Right ventricle myocardium superior (tissue), 1 donor: ENCODE measurements around the gene FBXO31. TPM values are rescaled to one million over a fixed set of nuclear protein-coding genes. Genes with fewer than 3 reads are reported as not detected.

Experiments used
- ATAC-seq: fragments of 200-7000 bp; cut with Tn5 transposase; one replicate; pipeline ENCODE4 v1.9.1; 2020; ENCODE audit warnings: mild to moderate bottlenecking; ENCODE audit not compliant: poor library complexity
- DNase-seq: peaks from one replicate; pipeline ENCODE4 v3.0.0-alpha.2; 2020
- intact Hi-C: fragments of 100-400 bp; cut with DNase I; formaldehyde crosslinking; loops from one replicate; pipeline ENCODE4 v1.11.2; 2022
- total RNA-seq: library from RNA; stranded (reverse); fragmentation: NEBNext Ultra II Directional; extraction: Animal tissue kit (Norgen Biotek cat#: 25700); gene quantifications from one replicate; pipeline ENCODE4 v1.2.1, GENCODE V29; 2021
- donor health status: DM: no; HTN: yes; CAD: no; lungs with severe emphysema.

Gene FBXO31
- total RNA-seq, 1 donor from 2014 or later = 78.9 TPM

DNA sequence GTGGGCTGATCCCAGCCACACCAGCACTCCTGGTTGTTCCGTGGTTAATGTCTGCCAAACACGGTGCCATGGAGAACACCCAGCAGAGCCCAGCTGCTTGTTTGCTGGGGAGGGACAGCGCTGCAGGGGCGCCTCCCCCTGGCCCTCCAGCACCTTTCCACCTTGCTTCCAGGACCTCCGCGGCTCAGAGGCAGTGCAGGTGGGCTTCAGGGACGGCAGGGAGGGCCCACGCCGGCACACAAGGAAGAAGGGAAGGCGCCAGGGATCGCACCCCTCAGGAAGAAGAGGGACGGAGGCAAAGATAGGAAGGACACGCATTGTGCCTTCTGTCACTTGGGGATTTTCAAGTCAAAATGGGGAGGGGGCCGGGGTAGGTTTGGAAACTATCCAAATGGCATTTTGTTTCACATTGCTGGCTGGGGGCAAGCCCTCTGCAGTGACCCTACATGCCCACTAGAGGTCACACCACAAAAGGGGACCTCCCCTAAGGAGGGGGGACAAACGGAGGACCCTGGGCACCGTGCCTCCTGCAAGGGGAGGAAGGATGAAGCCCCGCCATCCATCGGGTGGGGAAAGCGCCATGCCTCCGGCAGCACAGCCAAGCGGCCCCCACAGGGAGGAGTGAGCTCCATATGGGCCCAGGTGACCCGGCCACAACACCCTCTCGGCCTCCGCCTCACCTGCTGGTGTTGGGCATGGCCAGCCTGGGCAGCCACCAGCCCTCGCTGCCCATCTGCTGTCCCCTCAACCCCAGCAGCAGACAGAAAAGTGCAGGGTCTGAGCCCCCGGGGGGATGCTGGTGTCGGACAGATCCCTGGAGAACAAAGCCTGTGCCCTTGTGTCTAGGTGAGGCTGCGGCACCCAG is 58.9 kb downstream of the FBXO31 start:
- DNase-seq = peak; percentile 55
- intact Hi-C loops = loop anchor here (5.0 kb wide), 1 partner anchor 58 kb away; the partner anchor contains the start of gene FBXO31
- peak; percentile 68 for ATAC-seq

- DNase-seq = no peak
- no peak for ATAC-seq
- intact Hi-C loops = no loop called here
Observed at GRCh38 chr16:87323727-87324410, 59.7 kb downstream of the FBXO31 start.

DNA sequence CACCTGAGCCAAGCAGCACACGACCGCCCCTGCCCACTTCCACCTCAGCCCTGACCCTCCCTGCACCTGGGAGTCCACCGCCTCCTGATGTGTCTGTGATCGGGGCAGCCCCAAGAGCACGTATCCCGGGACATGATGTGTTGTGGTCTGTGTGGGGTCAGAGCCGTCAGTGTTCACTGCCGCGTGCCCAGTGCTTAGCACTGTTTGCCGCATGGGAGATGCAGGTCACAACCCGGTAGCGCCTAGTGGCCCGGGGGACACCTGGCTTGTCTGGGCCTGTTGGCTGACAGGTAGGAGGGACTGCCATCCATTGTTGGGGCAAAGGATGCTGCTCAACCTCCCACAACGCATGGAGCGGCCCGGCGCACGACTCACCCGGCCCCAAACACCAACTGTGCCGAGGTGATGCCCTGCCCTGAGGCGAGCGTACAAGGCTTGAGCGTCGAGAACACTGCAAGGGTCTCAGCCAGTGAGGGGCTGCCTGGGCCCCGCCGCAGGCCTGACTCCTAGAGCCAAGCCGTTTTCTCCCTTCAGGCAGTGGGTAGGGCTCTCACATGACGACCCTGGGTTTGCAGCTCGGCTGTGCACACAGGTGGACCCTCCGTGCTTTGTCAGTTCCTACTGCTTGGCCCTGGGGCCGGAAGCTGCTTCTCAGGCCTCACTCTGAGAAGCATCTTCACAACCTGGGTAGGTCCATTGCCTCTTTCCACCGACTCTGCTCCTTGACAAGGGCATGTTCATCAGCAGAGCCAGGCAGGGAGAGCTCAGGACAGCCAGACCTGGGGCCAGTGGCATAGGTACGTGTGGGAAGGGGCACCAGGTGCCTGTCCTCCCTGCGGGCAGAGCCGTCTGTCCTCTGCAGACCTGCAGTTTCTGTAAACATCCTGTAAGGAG is 60.5 kb downstream of the FBXO31 start:
- intact Hi-C loops = no loop called here
- DNase-seq (peak; percentile 40), ATAC-seq (no peak)

DNA sequence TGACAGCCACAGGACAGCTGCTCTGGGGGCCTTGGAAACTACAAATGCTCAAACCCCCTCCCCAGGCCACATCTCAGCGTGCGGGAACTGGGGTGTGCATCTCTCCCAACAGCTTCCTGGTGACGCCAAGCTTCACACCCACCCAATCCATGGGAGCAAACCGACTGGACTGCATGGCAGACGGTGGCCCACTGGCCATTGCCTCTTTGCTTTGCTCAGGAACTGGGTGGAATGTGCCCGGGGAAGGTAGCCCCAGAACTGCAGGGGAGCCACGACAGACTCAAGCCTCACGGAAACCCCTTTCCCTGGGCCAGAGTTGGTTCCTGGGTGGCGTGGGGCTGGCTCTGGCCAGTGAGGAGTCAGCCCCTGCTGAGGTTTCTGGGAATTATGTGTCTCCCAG is 61.2 kb downstream of the FBXO31 start:
- intact Hi-C loops = no loop called here
- DNase-seq (peak; percentile 27), ATAC-seq (no peak)

DNA sequence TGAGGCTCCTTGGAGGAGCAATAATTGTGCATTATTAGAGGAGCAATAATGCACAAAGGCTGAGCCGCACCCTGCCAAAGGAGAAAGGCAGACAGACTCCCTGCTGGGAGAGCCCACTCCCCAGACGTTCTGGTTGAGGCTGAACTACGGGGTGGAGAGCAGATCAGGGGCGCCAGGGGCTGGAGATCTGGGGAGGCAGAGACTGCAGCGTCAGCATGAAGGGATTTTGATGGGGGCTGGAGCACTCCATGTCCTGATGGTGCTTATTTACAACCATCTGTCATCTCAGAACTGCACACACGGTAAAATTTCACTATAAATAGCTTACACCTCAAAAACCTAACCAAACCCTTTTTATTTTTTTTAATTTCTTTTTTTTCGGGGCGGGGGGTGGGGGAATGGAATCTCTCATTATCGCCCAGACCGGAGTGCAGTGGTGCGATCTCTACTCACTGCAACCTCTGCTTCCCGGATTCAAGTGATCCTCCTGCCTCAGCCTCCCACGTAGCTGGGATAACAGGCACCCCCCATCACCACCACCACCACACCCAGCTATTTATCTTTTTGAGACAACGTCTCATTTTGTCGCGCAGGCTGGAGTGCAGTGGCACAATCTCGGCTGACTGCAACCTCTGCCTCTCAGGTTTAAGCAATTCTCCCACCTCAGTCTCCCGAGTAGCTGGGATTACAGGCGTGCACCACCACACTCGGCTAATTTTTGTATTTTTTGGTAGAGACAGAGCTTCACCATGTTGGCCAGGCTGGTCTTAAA is 62.1 kb downstream of the FBXO31 start:
- DNase-seq = no peak
- ATAC-seq = no peak
- intact Hi-C loops = no loop called here

GRCh38 chr16:87320510-87321227 is 62.9 kb downstream of the FBXO31 start:
- intact Hi-C loops = no loop called here
- ATAC-seq (no peak), DNase-seq (no peak)

DNA sequence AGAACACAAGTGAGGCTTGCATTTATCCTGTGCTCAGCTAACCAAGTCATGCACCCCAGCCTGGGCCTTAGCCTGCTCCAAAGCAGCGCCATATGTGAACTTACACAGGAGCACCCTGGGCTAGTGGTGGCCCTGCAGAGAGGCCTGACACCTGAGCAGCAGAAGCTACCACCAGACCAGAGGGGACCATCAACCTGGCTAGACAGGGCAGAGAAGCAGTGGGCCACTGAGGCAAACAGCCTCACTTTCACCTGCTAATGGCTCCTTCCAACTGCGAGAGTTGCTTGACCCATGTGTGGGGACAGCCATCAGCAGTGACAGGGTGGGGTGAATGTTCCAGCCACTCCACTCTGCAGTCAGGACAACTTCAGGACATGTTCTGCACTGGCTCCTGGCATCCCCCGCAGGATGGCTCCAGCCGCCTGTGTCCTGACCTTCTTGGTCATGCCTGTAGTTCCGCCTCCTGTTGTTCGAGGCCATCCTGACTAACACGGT is 63.5 kb downstream of the FBXO31 start:
- DNase-seq = no peak
- intact Hi-C loops = loop anchor here (5.0 kb wide), 1 partner anchor 72 kb away; the partner anchor contains the start of gene MAP1LC3B
- ATAC-seq = no peak

- ATAC-seq (no peak), DNase-seq (no peak)
- intact Hi-C loops = loop anchor here (5.0 kb wide), 1 partner anchor 73 kb away; the partner anchor contains the start of gene MAP1LC3B
Observed at GRCh38 chr16:87319011-87319410, 64.6 kb downstream of the FBXO31 start.

- peak; percentile 69 for DNase-seq
- intact Hi-C loops = loop anchor here (5.0 kb wide), 1 partner anchor 74 kb away; the partner anchor contains the start of gene MAP1LC3B
- ATAC-seq = peak; percentile 42
Observed at GRCh38 chr16:87317750-87318644, 65.6 kb downstream of the FBXO31 start.

- DNase-seq (peak; percentile 97), ATAC-seq (peak; percentile 98)
- intact Hi-C loops = loop anchor here (5.0 kb wide), 1 partner anchor 75 kb away; the partner anchor contains the start of gene MAP1LC3B
Observed at GRCh38 chr16:87316923-87317749, 66.4 kb downstream of the FBXO31 start, which contains the start of gene C16orf95. C16orf95 (minus strand) TSS chr16:87317392; CDS start chr16:87317242, 150 bp downstream.

DNA sequence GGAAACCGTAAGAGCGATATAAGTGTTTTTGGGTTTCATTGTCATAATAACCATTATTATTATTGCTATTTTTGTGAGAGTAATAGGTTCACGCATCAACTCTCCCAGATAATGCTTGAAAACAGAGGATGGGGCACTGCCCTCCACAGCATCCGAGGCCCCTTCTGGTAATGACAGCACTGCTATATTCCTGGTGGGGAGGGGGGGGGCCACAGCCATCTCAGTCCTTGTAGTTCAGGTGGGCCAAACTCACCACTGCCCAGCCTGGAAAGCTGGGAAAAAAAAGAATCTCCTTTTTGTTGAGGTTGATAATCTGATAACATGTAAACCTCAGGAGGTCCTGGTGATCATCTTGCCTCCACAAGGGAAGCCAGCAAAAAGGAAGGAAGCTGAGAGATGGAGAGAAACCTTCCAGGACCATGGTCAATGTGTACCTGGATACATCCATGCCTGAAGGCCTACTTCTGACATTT is 67.1 kb downstream of the FBXO31 start:
- DNase-seq = no peak
- no peak for ATAC-seq
- intact Hi-C loops = loop anchor here (5.0 kb wide), 1 partner anchor 76 kb away; the partner anchor contains the start of gene MAP1LC3B

GRCh38 chr16:87314990-87315420 is 68.6 kb downstream of the FBXO31 start:
- DNase-seq = no peak
- intact Hi-C loops = loop anchor here (5.0 kb wide), 1 partner anchor 77 kb away; the partner anchor contains the start of gene MAP1LC3B
- ATAC-seq = no peak

- ATAC-seq (no peak), DNase-seq (no peak)
- intact Hi-C loops = no loop called here
Observed at GRCh38 chr16:87312008-87312407, 71.6 kb downstream of the FBXO31 start.

GRCh38 chr16:87311387-87311786 is 72.2 kb downstream of the FBXO31 start:
- intact Hi-C loops = no loop called here
- DNase-seq = no peak
- ATAC-seq = no peak

- ATAC-seq (no peak), DNase-seq (no peak)
- intact Hi-C loops = no loop called here
Observed at GRCh38 chr16:87310610-87311009, 73.0 kb downstream of the FBXO31 start.
